ENCODE data around the gene SNRK. TPM values are rescaled to one million over a fixed set of nuclear protein-coding genes. Genes with fewer than 3 reads are reported as not detected.

The SNRK gene
- total RNA-seq, 6 donors from 2014 or later: 25.1 to 68.5 (median 45.3) TPM

GRCh38 chr3:43268636-43269035 lies 17.7 kb upstream of the SNRK start:
- Histone ChIP-seq H3K36me3 (no peaks in the 10 kb centered on the region), H3K27ac (no peak overlapping the region), H3K4me1 (no peaks in the 10 kb centered on the region), H3K27me3 (peaks cover 0 to 2% (median 0%) of the 10 kb centered on the region in 4 donors), H3K9me3 (no peaks in the 10 kb centered on the region), H3K4me3 (no peak overlapping the region)
- WGBS, 2 donors: 89 to 97% methylated on average over 1 of the region's 1 CpG
- no peak for ATAC-seq (ENCODE audit: low FRiP score in 2 of 2)
- DNase-seq: no peak
- TF ChIP-seq EP300 (IDR thresholded peaks at IDR 0.05) (no peak), POLR2AphosphoS5 (IDR thresholded peaks at IDR 0.05) (no peak), POLR2A (IDR thresholded peaks at IDR 0.05) (no peak)
- TF ChIP-seq, protein P1, sequence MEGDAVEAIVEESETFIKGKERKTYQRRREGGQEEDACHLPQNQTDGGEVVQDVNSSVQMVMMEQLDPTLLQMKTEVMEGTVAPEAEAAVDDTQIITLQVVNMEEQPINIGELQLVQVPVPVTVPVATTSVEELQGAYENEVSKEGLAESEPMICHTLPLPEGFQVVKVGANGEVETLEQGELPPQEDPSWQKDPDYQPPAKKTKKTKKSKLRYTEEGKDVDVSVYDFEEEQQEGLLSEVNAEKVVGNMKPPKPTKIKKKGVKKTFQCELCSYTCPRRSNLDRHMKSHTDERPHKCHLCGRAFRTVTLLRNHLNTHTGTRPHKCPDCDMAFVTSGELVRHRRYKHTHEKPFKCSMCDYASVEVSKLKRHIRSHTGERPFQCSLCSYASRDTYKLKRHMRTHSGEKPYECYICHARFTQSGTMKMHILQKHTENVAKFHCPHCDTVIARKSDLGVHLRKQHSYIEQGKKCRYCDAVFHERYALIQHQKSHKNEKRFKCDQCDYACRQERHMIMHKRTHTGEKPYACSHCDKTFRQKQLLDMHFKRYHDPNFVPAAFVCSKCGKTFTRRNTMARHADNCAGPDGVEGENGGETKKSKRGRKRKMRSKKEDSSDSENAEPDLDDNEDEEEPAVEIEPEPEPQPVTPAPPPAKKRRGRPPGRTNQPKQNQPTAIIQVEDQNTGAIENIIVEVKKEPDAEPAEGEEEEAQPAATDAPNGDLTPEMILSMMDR (IDR thresholded peaks at IDR 0.05): no peak

- Histone ChIP-seq H3K4me3 (no peak overlapping the region), H3K27me3 (no peaks in the 10 kb centered on the region), H3K36me3 (no peaks in the 10 kb centered on the region), H3K27ac (no peak overlapping the region), H3K9me3 (no peaks in the 10 kb centered on the region), H3K4me1 (no peaks in the 10 kb centered on the region)
- ATAC-seq (ENCODE audit: low FRiP score in 2 of 2) (no peak), DNase-seq (no peak)
- TF ChIP-seq EP300 (IDR thresholded peaks at IDR 0.05) (no peak), POLR2AphosphoS5 (IDR thresholded peaks at IDR 0.05) (no peak), POLR2A (IDR thresholded peaks at IDR 0.05) (no peak)
- TF ChIP-seq, protein P1 (IDR thresholded peaks at IDR 0.05): no peak
- WGBS, 2 donors: 76 to 80% methylated on average over 2 of the region's 2 CpGs
These were observed 16.3 kb upstream of the SNRK start for GRCh38 chr3:43270078-43270477.

DNA sequence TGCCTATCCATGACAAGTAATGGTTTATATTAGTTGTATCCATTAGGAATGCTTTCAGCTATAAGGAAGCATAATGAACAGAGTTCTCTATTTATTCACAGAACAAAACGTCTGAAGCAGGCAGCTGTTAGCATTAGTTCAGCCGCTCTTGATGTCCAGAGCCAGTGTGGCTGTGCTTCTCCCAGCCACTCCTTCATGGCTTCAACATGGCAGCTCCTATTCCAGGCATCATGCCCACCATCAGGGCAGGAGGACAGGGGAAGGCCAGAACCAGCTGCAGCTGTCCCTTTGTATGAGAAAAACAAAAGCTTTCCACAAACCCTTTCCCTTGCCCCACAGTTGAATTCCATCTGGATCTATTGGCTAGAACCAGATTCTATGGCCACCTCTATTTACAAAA lies 12.9 kb upstream of the SNRK start:
- Histone ChIP-seq H3K9me3 (no peaks in the 10 kb centered on the region), H3K4me1 (no peaks in the 10 kb centered on the region), H3K4me3 (no peak overlapping the region), H3K27ac (no peak overlapping the region), H3K27me3 (no peaks in the 10 kb centered on the region), H3K36me3 (no peaks in the 10 kb centered on the region)
- DNase-seq (no peak), ATAC-seq (ENCODE audit: low FRiP score in 2 of 2) (no peak)
- WGBS, 2 donors: 86 to 88% methylated on average over 2 of the region's 2 CpGs
- TF ChIP-seq POLR2A (IDR thresholded peaks at IDR 0.05): no peak
- no peak for TF ChIP-seq POLR2AphosphoS5 (IDR thresholded peaks at IDR 0.05)
- no peak for TF ChIP-seq EP300 (IDR thresholded peaks at IDR 0.05)
- TF ChIP-seq, protein P1 (IDR thresholded peaks at IDR 0.05): no peak

DNA sequence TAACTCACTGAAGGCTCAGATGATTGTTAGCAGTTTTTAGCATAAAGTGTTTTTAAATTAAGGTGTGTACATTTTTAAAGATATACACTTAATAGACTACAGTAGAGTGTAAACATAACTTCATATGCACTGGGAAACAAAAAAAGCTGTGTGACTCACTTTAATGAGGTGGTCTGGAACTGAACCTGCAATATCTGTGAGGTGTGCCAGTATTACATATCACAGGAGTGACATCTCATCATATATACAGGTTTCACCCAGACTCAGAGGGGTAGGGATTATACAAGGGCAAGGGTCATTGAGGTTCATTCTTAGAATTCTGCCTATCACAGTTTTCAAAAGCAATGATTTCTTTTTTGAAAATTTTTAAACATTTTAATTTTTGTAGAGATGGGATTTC lies 7.3 kb upstream of the SNRK start:
- Histone ChIP-seq H3K4me3 (no peak overlapping the region), H3K4me1 (no peaks in the 10 kb centered on the region), H3K27me3 (no peaks in the 10 kb centered on the region), H3K27ac (no peak overlapping the region), H3K9me3 (no peaks in the 10 kb centered on the region), H3K36me3 (no peaks in the 10 kb centered on the region)
- TF ChIP-seq EP300 (IDR thresholded peaks at IDR 0.05) (no peak), POLR2A (IDR thresholded peaks at IDR 0.05) (no peak), POLR2AphosphoS5 (IDR thresholded peaks at IDR 0.05) (no peak)
- TF ChIP-seq, protein P1 (IDR thresholded peaks at IDR 0.05): no peak
- ATAC-seq (ENCODE audit: low FRiP score in 2 of 2) (no peak), DNase-seq (no peak)

DNA sequence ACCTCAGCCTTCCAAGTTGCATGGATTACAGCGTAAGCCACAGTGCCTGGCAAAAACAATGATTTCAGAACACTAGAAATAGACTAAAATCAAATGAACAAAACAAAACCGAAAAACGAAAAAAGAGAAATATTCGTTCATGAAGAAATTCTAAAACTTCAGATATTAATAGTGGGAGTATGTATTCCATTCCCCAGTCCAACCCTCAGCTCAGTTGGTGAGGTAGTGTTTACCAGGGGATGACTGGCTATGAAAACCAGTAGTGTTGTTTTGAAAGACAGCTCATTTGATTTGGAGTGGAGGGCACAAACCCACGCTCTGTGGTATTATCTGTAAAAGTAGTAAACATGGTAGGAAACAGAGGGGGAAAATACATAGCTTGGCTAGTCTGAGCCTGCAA lies 6.8 kb upstream of the SNRK start:
- 90 to 93% methylated on average over 5 of the region's 5 CpGs for WGBS, 2 donors
- H3K36me3 ChIP-seq: no peaks in the 10 kb centered on the region
- H3K4me3 ChIP-seq: no peak overlapping the region
- no peaks in the 10 kb centered on the region for H3K9me3 ChIP-seq
- H3K4me1 ChIP-seq: no peaks in the 10 kb centered on the region
- H3K27ac ChIP-seq: no peak overlapping the region
- ATAC-seq (ENCODE audit: low FRiP score in 2 of 2): no peak
- no peaks in the 10 kb centered on the region for H3K27me3 ChIP-seq
- TF ChIP-seq POLR2A (IDR thresholded peaks at IDR 0.05): no peak
- TF ChIP-seq EP300 (IDR thresholded peaks at IDR 0.05): no peak
- no peak for TF ChIP-seq POLR2AphosphoS5 (IDR thresholded peaks at IDR 0.05)
- TF ChIP-seq, protein P1 (IDR thresholded peaks at IDR 0.05): no peak
- no peak for DNase-seq
